C4-2B (cell line): ENCODE results near the gene FAM153A.
"Not testable (repeated sequence)": the region's sequence is repeated elsewhere in the genome, so short reads cannot be mapped to it uniquely, and the experiment has no call there.

Source experiments
- CTCF ChIP-seq: fragments of 450-650 bp; conservative IDR thresholded peaks from 2 replicates; pipeline ENCODE4 v1.5.1; 2017; ENCODE audit warnings: mild to moderate bottlenecking
- ZFX ChIP-seq: fragments of 450-650 bp; IDR thresholded peaks from 2 replicates; pipeline ENCODE4 v1.6.1; 2017

DNA sequence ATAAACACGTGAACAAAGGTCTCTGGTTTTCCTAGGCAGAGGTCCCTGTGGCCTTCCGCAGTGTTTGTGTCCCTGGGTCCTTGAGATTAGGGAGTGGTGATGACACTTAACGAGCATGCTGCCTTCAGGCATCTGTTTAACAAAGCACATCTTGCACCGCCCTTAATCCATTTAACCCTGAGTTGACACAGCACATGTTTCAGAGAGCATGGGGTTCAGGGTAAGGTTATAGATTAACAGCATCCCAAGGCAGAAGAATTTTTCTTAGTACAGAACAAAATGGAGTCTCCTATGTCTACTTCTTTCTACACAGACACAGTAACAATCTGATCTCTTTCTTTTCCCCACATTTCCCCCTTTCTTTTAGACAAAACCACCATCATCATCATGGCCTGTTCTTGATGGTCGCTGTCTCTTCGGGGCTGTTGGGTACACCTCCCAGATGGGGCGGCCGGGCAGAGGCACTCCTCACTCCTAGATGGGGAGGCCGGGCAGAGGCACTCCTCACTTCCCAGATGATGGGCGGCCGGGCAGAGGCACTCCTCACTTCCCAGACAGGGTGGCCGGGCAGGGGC, 87.3 kb downstream of the FAM153A start:
- TF ChIP-seq CTCF, ZFX: not testable (repeated sequence)
